ENCODE results near the gene TRMT13. TPM values are rescaled to one million over a fixed set of nuclear protein-coding genes. Genes with fewer than 3 reads are reported as not detected.

The TRMT13 gene
- total RNA-seq, 1 donor from 2014 or later: 17.8 TPM

GRCh38 chr1:100130552-100131077 is 2.3 kb upstream of the TRMT13 start:
- H3K27me3 ChIP-seq (ENCODE audit: low read depth): no peaks in the 10 kb centered on the region
- H3K9me3 ChIP-seq: no peaks in the 10 kb centered on the region
- DNase-seq (no peak), ATAC-seq (no peak)
- no peak overlapping the region for H3K27ac ChIP-seq
- intact Hi-C loops (cut with DNase I): no loop called here
- no peaks in the 10 kb centered on the region for H3K36me3 ChIP-seq
- H3K4me1 ChIP-seq: peaks cover 31% of the 10 kb centered on the region
- no peak for TF ChIP-seq CTCF (IDR thresholded peaks at IDR 0.05)
- no peak overlapping the region for H3K4me3 ChIP-seq

GRCh38 chr1:100131623-100132022 is 1.3 kb upstream of the TRMT13 start:
- Histone ChIP-seq H3K4me1 (peaks cover 31% of the 10 kb centered on the region), H3K4me3 (no peak overlapping the region), H3K27me3 (ENCODE audit: low read depth) (no peaks in the 10 kb centered on the region), H3K27ac (no peak overlapping the region), H3K36me3 (no peaks in the 10 kb centered on the region), H3K9me3 (no peaks in the 10 kb centered on the region)
- intact Hi-C loops (cut with DNase I): no loop called here
- DNase-seq (no peak), ATAC-seq (no peak)
- TF ChIP-seq CTCF (IDR thresholded peaks at IDR 0.05): no peak

GRCh38 chr1:100134872-100135271 is 1.9 kb downstream of the TRMT13 start:
- Histone ChIP-seq H3K36me3 (peaks cover 32% of the 10 kb centered on the region), H3K9me3 (no peaks in the 10 kb centered on the region), H3K4me1 (peaks cover 31% of the 10 kb centered on the region), H3K27me3 (ENCODE audit: low read depth) (no peaks in the 10 kb centered on the region), H3K27ac (no peak overlapping the region), H3K4me3 (no peak overlapping the region)
- intact Hi-C loops (cut with DNase I): no loop called here
- no peak for TF ChIP-seq CTCF (IDR thresholded peaks at IDR 0.05)
- DNase-seq: no peak
- ATAC-seq: no peak

- intact Hi-C loops (cut with DNase I): no loop called here
- H3K9me3 ChIP-seq: no peaks in the 10 kb centered on the region
- ATAC-seq: no peak
- TF ChIP-seq CTCF (IDR thresholded peaks at IDR 0.05): no peak
- H3K4me3 ChIP-seq: no peak overlapping the region
- peaks cover 20% of the 10 kb centered on the region for H3K4me1 ChIP-seq
- no peak for DNase-seq
- H3K27me3 ChIP-seq (ENCODE audit: low read depth): no peaks in the 10 kb centered on the region
- peaks cover 60% of the 10 kb centered on the region for H3K36me3 ChIP-seq
- no peak overlapping the region for H3K27ac ChIP-seq
These were observed 4.6 kb downstream of the TRMT13 start for GRCh38 chr1:100137602-100138001.

GRCh38 chr1:100141192-100141591 is 8.2 kb downstream of the TRMT13 start:
- no peaks in the 10 kb centered on the region for H3K27me3 ChIP-seq (ENCODE audit: low read depth)
- intact Hi-C loops (cut with DNase I): no loop called here
- H3K36me3 ChIP-seq: peaks cover 95% of the 10 kb centered on the region
- no peak for TF ChIP-seq CTCF (IDR thresholded peaks at IDR 0.05)
- no peak for DNase-seq
- H3K4me3 ChIP-seq: no peak overlapping the region
- no peaks in the 10 kb centered on the region for H3K9me3 ChIP-seq
- no peaks in the 10 kb centered on the region for H3K4me1 ChIP-seq
- no peak overlapping the region for H3K27ac ChIP-seq
- ATAC-seq: no peak

- no peak for TF ChIP-seq CTCF (IDR thresholded peaks at IDR 0.05)
- Histone ChIP-seq H3K27me3 (ENCODE audit: low read depth) (no peaks in the 10 kb centered on the region), H3K36me3 (peaks cover 100% of the 10 kb centered on the region), H3K27ac (no peak overlapping the region), H3K9me3 (no peaks in the 10 kb centered on the region), H3K4me1 (no peaks in the 10 kb centered on the region), H3K4me3 (no peak overlapping the region)
- ATAC-seq (no peak), DNase-seq (no peak)
- intact Hi-C loops (cut with DNase I): no loop called here
These were observed 9.4 kb downstream of the TRMT13 start for GRCh38 chr1:100142343-100142742.

Data from lower lobe of right lung (tissue), 2 donors.